Muscle of back (tissue), 11 donors: Measurements from ENCODE around the gene SPECC1L. TPM values are rescaled to one million over a fixed set of nuclear protein-coding genes. Genes with fewer than 3 reads are reported as not detected.

Source experiments
- DNase-seq, 3 donors: peaks; one replicate each; pipeline versions ENCODE4 v3.0.0 to v3.0.0-alpha.2; 2013
- polyA plus RNA-seq, 10 donors: library from polyadenylated mRNA; unstranded; fragments of 120-200 nt; gene quantifications; one replicate each; pipeline ENCODE4 v1.2.1, GENCODE V29; 2013; ENCODE audit not compliant: insufficient read length in 10 of 10

The SPECC1L gene
- polyA plus RNA-seq, 10 donors: 24.9 to 32.4 (median 27.7) TPM

- no peak for DNase-seq
These were observed 143.2 kb downstream of the SPECC1L start for GRCh38 chr22:24413736-24414385.

GRCh38 chr22:24414523-24414922 lies 143.9 kb downstream of the SPECC1L start:
- DNase-seq: no peak

DNA sequence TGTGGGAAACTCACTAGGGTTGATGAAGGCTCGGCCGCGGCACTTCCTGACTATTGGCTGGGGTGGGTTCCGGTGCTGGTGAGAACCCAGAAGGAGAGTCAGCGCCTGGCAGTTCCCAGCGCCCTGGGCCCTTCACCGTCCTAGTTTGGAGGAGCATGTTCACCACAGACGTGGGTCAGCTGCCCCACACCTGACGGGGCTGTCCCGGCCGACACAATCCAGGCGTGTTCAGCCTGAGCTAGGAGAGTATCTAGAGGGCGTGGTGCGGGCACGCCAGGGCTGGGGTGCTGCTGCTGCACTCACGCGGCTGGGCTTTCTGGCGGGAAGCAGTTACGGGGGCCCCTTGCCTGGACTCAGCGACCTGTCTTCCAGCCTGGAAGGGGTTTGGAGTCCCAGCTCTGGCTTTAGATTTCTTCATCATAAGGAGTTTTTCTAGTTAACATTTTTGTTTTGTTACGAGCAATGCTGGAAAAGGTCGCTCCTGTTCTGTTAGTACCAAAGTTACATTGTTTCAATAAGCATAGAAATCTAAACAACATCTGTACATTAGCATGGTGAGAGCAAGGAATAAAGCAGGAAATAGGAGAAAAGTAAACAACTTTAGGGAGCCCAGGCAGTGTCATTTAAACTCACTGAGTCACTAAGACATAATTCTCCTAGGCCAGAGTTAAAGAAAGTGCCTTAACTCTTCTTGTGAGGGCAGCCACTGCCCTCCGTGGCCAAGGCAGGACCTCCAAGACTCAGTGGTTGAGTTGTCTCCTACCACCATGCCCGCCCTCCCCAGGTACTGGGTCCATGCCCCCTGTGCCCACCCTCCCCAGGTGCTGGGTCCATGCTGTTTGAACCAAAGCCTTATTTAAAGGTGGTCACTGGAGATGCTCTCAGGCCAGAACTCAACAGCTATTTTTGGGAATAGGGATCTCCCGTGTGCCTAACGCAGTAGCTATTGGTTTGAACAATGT lies 144.6 kb downstream of the SPECC1L start:
- DNase-seq: no peak

DNA sequence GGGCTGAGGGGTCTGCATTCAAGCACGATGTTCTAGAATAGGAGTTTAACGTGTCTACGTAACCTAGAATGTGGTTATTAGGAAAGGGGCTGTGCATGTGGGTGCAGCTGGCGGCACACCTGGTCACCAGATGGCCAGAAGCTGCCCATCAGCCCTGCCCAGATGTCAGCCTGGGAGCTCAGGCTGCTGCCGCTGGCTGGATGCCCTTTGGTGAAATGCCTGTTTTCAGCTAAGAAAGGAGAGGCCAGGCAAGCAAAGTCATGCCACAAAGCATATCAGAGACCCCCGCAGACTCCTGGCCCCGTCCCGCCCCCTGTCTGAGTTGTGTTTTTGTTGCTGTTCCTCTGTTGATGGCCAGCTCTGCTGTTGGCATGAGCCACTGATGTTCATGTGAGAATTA lies 145.5 kb downstream of the SPECC1L start:
- DNase-seq: peak in 1 of 3 donors; percentile 29

DNA sequence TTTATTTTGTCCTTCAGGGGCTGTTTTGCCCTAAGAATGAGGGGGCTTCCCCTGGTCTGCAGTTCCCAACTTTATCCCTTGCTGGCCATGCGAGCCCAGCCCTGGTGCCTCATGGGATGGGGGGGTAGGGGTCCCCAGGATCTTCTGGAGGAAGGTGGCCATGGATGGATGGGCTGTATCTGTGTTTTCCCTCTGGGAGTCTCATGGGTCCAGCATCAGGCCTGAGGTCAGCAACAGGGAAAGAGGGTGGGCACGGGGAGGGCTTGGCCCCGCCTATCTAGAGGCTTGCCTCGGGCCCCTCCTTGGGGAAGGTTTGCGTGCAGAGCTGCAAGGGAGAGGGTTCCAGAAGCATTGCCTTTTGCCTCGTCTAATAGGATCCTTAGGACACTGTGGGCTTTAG lies 146.0 kb downstream of the SPECC1L start:
- DNase-seq: no peak

GRCh38 chr22:24417200-24417599 lies 146.6 kb downstream of the SPECC1L start:
- no peak for DNase-seq

DNA sequence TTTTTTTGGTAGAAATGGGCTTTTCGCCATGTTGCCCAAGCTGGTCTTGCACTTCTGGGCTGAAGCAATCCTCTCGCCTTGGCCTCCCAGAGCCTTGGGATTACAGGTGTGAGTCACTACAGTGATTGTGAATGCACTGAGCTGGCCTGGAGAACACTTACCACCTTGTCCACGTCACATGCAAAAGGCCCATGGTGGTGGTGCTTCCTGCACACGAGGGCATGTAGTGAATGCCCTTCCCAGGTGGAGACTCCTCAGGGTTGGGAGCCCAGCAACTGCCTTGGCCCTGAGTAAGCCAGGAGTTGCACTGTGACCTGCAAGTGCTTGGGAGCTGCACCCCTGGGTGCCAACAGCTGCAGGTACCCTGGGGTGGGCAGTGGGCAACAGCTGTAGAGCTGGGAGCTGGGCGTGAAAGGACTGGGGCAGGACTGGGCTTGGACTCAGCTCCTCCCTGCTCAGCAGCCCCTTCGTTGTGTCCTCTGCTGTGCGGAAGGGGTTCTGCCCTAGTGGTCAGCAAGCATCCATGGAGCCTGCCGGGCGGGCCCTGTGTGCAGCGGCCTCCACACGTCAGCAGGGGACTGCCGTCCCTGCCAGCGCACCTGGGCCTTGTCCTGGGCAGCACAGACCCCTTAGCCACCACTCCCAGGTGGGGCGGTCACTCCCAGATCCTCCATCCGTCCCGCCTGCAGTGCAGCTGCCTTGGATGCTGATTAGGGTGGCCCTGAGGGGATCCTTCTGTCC lies 147.4 kb downstream of the SPECC1L start:
- DNase-seq: peak in 1 of 3 donors; percentile 11

GRCh38 chr22:24418786-24419474 lies 148.3 kb downstream of the SPECC1L start:
- DNase-seq: peak in 1 of 3 donors; percentile 15

DNA sequence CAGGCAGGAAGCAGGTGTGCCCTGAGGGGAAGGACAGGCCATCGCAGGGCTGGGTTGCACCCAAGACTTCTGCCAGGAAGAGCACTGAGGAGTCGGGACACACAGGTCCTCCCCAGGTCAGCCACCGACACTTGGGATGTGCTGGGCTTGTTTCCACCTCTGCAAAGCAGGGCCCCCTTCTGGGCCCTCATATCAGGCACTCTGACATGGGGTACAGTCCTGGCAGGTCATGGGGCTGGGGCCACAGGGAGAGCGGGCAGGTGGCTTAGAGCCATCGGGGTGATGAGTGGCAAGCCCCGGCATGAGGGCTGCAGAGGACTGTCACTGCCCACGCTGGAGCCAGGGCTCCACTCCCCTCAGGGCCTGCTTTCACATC lies 148.8 kb downstream of the SPECC1L start:
- no peak for DNase-seq

- DNase-seq: peak in 1 of 3 donors; percentile 56
These were observed 149.7 kb downstream of the SPECC1L start for GRCh38 chr22:24420072-24420976.

DNA sequence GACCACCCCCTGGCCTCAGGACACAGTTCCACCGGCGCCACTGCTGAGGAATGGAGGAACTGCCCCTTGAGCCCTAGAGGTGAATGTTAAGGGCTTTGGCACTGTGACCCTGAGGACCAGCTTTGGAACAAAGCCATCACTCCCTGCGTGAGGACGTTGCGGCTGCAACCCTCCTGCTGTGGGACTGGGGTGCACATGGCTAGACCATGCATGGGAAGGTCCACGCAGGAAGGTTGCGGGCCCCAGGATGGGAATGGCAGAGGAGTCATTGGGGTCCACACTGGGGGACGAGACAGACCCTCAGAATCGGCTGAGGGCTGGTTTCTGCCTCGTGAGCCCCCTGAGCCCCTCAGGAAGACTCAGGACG lies 150.3 kb downstream of the SPECC1L start:
- no peak for DNase-seq

DNA sequence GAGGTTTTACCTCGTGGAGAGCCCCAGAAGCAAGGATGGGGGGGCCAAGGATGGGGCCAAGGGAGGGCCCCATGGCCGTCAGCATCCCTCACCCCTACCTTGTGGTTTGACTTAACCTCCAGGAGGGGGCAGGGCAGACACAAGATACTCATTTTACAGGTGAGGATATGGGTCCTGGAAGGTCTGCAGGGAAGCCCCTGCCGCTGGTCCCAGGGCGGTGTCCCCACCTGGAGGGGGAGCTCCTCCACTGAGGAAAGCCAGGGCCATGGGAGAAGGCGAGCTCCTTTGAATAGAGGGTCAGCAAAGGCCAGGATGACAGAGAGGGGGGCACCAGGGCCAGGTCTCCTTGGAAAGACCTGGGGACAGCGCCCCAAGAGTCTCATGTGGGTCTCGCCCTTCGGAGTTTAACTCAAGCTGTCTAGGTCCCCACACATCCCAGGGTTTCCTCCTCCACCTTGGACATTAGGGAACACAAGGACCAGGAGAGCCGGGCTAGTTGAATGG lies 150.8 kb downstream of the SPECC1L start:
- DNase-seq: no peak

DNA sequence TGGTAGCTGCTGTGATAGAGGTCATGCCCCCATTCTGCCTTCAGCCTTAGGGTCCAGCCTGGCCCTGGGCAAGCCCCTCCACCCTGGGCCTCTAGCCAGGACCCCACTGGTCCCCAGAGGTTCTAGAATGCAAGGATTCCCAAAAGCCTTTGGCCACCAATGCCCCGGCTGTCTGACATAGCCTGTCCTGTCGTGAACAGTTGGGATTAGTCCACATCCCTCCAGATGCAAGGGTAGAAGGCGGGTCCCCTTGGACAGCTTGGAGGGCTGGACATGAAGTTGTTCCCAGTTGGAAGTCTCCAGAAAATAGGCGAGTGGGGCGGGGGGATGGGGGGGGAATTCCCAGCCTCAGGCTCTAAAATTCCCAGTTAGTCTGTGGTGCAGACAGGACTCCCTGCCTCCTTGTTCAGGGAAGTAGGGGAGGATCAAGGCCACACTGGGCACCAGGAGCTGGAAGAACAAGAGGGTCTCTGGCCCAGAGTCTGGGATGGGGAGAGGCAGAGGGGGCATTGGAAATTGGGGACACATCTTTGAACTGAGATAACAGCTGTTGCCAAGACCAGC lies 151.6 kb downstream of the SPECC1L start:
- DNase-seq: peak in 1 of 3 donors; percentile 42

GRCh38 chr22:24423519-24424000 lies 152.9 kb downstream of the SPECC1L start:
- peak in 2 of 3 donors; percentile 66 to 85 for DNase-seq

GRCh38 chr22:24424001-24424900 lies 153.6 kb downstream of the SPECC1L start:
- peak in 1 of 3 donors; percentile 62 for DNase-seq

DNA sequence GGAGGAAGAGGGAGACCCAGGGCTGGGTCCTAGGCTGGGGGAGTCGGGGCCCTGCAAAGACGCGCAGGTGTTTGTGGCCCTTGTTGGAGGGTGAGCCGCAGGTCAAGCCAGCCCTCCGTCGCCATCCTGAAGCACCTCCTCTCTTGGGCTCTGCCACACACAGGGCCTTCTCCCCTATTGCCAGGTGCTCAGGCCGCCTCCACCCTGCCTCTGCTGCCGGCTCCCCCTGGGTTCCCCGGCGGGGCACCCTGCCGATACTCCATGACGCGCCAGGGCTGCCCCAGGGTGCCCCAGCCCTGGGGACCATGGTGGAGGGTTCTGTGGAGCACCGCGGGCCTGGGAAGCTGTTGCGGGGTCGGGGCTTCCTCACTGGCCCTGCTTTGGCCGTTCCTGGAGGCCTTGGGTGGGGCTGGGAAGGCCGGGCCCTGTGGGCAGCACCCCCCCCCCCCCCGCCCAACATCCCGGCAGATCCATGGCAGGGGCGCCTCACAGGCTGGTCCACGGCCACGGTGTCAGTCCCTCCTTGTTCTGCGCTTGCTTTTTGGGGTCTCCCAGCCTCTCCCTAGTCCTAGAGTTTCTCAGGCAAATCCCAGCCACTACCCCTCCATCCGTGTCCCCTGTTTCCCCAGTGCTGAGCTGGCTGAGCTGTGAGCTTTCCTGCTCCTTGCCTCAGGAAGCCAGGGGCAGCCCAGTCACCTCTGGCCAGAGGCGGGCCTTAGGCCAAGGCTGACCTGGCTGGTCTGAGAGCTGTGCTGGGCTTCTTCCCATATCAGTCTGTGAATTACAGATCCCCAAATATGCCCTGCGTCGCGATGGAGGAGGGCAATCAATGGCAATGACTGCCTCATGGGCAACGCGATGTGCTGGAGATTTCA lies 154.5 kb downstream of the SPECC1L start:
- no peak for DNase-seq

GRCh38 chr22:24426436-24426835 lies 155.8 kb downstream of the SPECC1L start:
- no peak for DNase-seq
